Measurements from ENCODE around the gene VPS35L. TPM values are rescaled to one million over a fixed set of nuclear protein-coding genes. Genes with fewer than 3 reads are reported as not detected.

Gene VPS35L
- total and polyA plus RNA-seq, 10 of the 15 experiments (the other 5 are each of a cell fraction or from before 2014, with no cell fraction given), result 14.9 to 44.1 (median 26.3) TPM

GRCh38 chr16:19522397-19522732 lies 33.1 kb upstream of the VPS35L start:
- Histone ChIP-seq H3K36me3 (ENCODE audit: control insufficient read depth in 2 of 2, insufficient read depth in 2 of 2, low read length in 1 of 2) (no peaks in the 10 kb centered on the region), H3K27me3 (replicated peaks in 1 of 2; ENCODE audit: control insufficient read depth in 2 of 2, insufficient read depth in 2 of 2, low read length in 1 of 2) (no peaks in the 10 kb centered on the region), H3K27ac (ENCODE audit: control insufficient read depth, insufficient read depth) (no peak overlapping the region), H3K79me2 (ENCODE audit: control insufficient read depth, insufficient read depth, low read length) (peaks cover 67% of the 10 kb centered on the region), H2AFZ (ENCODE audit: control insufficient read depth, low read depth, low read length) (peak overlapping the region; percentile 87), H3K4me3 (peak overlapping the region; percentile 81; the same call in 1 of the 2 replicates), H3K4me2 (ENCODE audit: control insufficient read depth, insufficient read depth) (peak overlapping the region; percentile 90), H3K9me3 (replicated peaks; ENCODE audit: control insufficient read depth, insufficient read depth, low read length) (no peaks in the 10 kb centered on the region), H4K20me1 (ENCODE audit: control insufficient read depth, insufficient read depth) (no peaks in the 10 kb centered on the region), H3K9ac (ENCODE audit: control insufficient read depth, insufficient read depth, low read length) (peak overlapping the region; percentile 83; the same call in 1 of the 2 replicates), H3K4me1 (ENCODE audit: control insufficient read depth, insufficient read depth, low read length) (peaks cover 14% of the 10 kb centered on the region)
- intact Hi-C loops (cut with micrococcal nuclease; ENCODE audit: unreplicated experiment), result loop anchor here (5.0 kb wide), 1 partner anchor 455 kb away; the partner anchor contains the start of gene COQ7
- FAIRE-seq (no peak), ATAC-seq (no peak), DNase-seq (ENCODE audit: low read depth, low spot score) (no peak)
- RAD21 ChIA-PET (ENCODE audit: unreplicated experiment), result interaction anchor here (2.1 kb wide), 1 partner anchor 33 kb away, joined by 9 read pairs; the partner anchor contains the start of gene VPS35L
- in situ Hi-C loops (cut with MboI), result loop anchor here (10.0 kb wide), 1 partner anchor 728 kb away; the partner anchor contains the start of gene RPS15A
- no peak for TF ChIP-seq FOXK2 (IDR thresholded peaks at IDR 0.05)
- TF ChIP-seq MEF2A (IDR thresholded peaks at IDR 0.05; ENCODE audit: insufficient read depth, low read depth, low read length), result no peak
- no peak for TF ChIP-seq MXI1 (IDR thresholded peaks at IDR 0.05; ENCODE audit: low read depth, low read length)
- TF ChIP-seq ZNF384 (IDR thresholded peaks at IDR 0.05; ENCODE audit: borderline replicate concordance, low read depth, low read length), result no peak
- TF ChIP-seq JUND (IDR thresholded peaks at IDR 0.05; ENCODE audit: low read depth, low read length), result no peak
- no peak for TF ChIP-seq SRF (IDR thresholded peaks at IDR 0.05; ENCODE audit: low read depth in 2 of 2, low read length in 2 of 2)
- no peak for TF ChIP-seq RELB (IDR thresholded peaks at IDR 0.05; ENCODE audit: low read depth)
- no peak for TF ChIP-seq CHD1 (IDR thresholded peaks at IDR 0.05; ENCODE audit: low read depth, low read length)
- no peak for TF ChIP-seq MLLT1 (IDR thresholded peaks at IDR 0.05)
- no peak for TF ChIP-seq PBX3 (IDR thresholded peaks at IDR 0.05; ENCODE audit: insufficient replicate concordance, low read depth, low read length)
- TF ChIP-seq KAT2A (conservative IDR thresholded peaks at IDR 0.05; ENCODE audit: control insufficient read depth, low read depth, low read length), result no peak
- WGBS (ENCODE audit: insufficient coverage, insufficient replicate concordance, low lambda C conversion rate, missing lambda C conversion rate), result 15% methylated on average over 5 of the region's 5 CpGs
- no TSS peak for BruUV-seq (replicated peaks)
- POLR2A ChIA-PET, result no interaction called here
- SMC1A ChIA-PET (ENCODE audit: uncharacterized antibody, unreplicated experiment), result no interaction called here
- CTCF ChIA-PET, result no interaction called here
